Suppressor macrophage treated with lipopolysaccharide for 1 hour (primary cell): Measurements from ENCODE around the gene ZNF136.

Source experiments
- DNase-seq, 3 donors: peaks; one replicate each; pipeline ENCODE4 v3.0.0-alpha.2; 2020 to 2022

ZNF136 gene

DNA sequence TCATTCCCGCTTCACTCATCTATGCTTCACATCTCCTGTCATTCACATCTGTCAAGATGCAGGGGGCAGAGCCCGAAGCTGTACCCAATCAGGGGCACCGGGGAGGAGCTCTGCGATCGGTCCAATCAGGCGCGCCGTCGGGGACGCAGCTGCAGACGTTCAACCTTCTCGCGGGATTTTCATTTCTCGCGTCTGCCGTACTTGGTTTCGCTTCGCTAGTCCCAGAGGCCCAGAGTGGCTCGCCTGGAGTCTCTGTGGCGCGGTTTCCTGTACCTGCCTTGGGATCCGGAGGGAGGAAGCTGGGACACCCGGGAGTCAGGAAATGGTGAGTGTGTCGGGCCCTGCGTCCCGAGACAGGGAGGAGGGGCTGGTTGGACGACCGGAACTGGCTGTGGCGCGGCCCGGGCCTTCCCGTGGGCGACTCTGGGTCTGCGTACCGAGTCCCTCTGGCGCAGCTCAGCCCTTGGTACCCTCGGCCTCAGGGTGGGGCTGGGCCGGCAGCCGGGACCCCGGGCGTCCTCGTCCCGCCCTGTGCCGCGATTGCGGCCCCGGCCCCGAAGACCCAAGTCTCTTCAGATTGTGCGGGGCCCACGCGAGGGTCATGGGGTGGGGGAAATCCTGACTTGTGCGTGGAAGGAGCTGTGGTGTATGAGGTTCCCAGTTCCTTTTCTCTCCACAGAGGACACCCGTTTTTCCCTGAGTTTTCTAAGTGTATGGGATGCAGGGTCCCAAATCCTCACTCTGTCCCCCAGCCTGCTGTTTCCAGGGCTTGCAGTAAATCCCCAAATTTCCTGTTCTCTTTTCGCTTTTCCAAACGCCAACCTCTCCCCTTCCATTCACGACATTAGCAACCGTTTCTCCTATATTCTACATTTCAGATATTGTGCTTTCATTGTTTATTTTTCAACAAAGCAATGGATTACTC, at the start of gene ZNF136:
ZNF136 (plus strand) TSS at position 215 of the 925 bp plus-strand sequence; CDS start at position 323, 108 bp downstream.
- DNase-seq = peak; percentile 97 to 99 (median 98)

DNA sequence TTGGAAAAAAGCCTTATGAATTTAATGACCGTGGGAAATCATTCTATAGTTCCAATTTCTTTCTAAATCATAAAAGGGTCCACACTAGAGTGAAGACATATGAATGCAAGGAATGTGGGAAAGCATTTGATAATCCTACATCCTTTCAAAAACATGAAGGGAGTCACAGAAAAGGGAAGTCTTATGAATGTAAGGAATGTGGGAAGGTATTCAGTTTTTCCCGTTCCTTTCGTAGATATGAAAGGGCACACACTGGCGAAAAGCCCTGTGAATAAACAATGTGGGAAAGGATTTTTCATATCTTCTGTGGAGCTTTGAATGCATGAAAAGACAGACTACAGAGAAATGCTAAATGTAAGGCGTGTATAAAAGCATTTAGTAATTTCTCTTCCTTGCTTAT, 49.8 kb upstream of the ZNF136 start:
- no peak for DNase-seq

- DNase-seq = no peak
Observed at GRCh38 chr19:12117201-12117970, 45.5 kb upstream of the ZNF136 start.

DNA sequence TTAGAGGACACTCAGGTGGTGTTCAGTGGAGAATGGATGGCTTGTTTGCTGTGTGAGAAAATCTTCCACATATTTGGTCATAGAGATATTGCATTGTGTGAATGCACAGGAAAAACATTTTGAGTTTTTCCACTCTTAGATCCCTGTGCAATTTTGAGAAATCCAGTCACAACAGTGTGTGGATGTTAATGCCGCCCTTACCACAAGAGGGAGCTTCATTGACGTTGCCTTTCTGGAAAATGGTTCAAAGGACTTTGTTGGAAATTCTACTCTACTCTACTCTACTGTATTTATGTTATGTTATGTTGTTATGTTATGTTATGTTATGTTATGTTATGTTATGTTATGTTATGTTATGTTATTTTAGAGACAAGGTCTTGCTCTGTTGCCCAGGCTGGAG, 36.2 kb upstream of the ZNF136 start:
- peak; percentile 26 to 36 (median 33) for DNase-seq

GRCh38 chr19:12133069-12133468, 29.8 kb upstream of the ZNF136 start:
- DNase-seq = no peak

DNA sequence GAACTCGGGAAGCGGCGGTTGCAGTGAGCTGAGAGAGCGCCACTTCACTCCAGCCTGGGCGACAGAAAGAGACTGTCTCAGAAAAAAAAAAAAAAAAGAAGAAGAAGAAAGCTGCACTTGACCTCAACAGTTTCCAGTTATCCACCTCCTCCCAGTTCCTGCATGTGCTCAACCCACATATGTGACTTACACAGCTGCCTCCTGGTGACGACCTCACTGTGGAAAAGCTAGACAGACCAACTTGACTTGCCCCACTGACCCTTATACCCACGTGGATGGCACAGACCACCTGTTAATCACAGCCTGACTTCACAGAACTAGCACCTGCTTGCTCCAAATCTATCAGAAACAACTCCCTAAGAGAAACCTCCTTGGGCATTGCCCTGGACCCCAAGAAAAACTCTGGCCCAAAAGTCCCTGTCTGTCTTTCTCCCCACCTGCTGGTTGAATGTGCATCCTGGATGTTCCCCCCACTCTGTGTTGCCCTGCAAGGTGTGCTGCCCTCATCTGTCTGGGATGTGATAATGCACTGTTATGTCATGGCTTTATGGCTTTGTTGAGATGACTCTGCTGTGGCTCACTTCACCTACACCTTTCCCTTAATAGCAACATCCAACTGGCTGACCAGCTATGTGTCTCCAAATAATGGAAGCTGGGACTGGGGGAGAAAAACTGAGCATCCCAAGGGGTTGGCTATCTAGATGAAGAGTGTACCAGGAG, 25.5 kb upstream of the ZNF136 start:
- DNase-seq = peak; percentile 13 to 24 (median 23)

DNA sequence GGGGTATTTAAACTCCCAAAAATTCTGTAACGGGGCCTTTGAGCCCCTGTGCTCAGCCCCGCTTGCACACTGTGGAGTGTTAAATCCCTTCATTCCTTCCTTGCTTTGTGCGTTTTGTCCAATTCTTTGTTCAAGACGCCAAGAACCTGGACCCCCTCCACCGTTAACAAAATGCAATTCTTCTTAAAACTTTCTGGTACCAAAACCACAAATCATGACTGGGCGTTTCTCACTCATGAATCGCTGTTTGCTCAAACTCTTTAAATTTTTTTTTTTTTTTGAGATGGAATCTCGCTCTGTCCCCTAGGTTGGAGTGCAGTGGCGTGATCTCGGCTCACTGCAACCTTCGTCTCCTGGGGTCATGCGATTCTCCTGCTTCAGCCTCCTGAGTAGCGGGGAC, 23.6 kb upstream of the ZNF136 start:
- DNase-seq = no peak

DNA sequence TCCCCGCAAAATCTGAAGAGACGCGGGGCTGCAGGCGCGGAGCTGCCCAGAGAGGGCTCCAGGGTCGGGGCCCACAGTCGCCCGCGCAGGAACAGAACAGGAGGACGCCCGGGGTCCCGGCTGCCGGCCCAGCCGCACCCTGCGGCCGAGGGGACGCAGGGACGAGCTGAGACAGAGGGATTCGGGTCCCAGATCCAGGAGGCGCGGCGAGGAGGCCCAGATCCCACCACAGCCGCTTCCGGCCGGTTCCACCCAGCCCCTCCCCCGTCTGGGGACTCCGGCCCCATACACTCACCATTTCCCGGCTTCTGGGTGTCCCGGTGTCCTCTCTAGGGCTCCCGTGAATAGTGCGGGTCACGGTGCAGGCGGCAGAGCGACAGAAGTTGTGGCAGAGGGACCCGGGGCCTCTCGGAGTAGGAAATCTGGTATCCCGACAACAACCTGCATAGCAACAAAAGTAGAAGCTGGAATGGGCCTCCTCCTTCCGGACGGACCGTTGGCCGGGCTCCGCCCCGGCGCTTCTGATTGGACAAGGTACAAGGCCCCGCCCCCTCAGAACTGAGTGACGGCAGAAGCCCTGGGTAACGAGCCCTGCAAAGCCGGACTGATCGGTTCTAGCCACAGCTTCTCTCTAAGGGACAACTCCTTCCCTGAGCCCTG, 22.9 kb upstream of the ZNF136 start, which contains the start of gene ZNF20:
ZNF20 (minus strand) TSS at position 466 of the 660 bp plus-strand sequence; CDS start at position 298, 168 bp downstream.
- peak; percentile 96 to 97 (median 97) for DNase-seq

- DNase-seq = peak; percentile 86 to 93 (median 91)
Observed at GRCh38 chr19:12140545-12141404, 22.1 kb upstream of the ZNF136 start.

- no peak for DNase-seq
Observed at GRCh38 chr19:12141405-12141736, 21.5 kb upstream of the ZNF136 start.

- DNase-seq = no peak
Observed at GRCh38 chr19:12145348-12145747, 17.5 kb upstream of the ZNF136 start.

DNA sequence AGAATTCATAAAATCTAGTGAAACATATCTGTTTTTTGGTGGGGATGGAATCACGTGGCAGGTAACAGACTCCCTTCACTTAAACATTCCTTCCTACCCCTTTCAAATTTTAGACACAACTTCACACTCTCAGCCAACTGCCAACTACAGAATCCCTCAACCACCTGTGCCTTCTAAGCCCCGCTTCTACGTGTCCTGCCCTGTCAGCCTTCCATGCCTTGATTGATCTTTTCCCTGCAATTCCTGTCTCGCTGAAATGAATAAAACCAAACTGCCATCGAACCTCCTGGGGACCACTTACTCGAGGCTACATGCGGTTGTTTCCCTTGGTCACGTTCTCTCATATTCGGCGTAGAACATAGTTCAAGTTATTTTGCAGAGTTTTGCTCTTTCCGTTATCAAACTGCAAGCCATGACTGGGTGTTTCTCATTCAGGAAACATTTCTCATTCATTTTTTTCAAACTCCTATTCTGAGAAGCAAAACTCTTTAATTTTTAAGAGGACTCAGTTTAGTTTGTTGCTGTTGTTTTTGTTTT, 7.5 kb upstream of the ZNF136 start:
- no peak for DNase-seq

- peak; percentile 52 to 82 (median 74) for DNase-seq
Observed at GRCh38 chr19:12156223-12157058, 6.5 kb upstream of the ZNF136 start, which contains the start of gene ZNF625. ZNF625 (minus strand) TSS chr19:12156734; CDS start chr19:12156558, 176 bp downstream.

GRCh38 chr19:12159773-12160414, 3.0 kb upstream of the ZNF136 start:
- DNase-seq = no peak

DNA sequence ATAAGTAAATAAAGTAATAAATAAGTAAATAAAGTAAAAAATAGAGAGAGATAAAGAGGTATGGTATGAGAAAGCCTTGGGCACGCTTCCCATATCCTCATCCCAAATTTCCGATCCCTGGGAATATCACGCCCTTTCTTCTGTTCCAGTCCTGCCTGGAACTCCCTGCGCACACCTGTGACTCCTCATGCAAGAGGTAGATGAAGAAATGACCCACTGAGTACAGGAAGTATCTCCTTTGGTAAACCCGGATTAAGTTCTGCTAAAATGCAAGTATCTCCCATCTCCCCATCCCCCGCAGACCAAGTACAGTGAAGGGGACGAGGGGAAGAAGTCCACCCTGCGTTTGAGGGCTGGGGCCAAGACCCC, 399 bp upstream of the ZNF136 start:
- DNase-seq = no peak

- DNase-seq = peak; percentile 78 to 83 (median 81)
Observed at GRCh38 chr19:12163826-12164225, 930 bp downstream of the ZNF136 start.

GRCh38 chr19:12166626-12167025, 3.7 kb downstream of the ZNF136 start:
- peak; percentile 47 to 62 (median 47) for DNase-seq

GRCh38 chr19:12180377-12180776, 17.5 kb downstream of the ZNF136 start:
- DNase-seq = no peak

DNA sequence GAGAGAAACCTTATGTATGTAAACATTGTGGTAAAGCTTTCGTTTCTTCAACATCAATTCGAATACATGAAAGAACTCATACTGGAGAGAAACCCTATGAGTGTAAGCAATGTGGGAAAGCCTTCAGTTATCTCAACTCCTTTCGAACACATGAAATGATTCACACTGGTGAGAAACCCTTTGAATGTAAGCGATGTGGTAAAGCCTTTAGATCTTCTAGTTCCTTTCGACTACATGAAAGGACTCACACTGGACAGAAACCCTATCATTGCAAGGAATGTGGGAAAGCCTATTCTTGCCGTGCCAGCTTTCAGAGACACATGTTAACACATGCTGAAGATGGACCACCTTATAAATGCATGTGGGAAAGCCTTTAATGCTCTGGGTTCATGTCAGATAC, 24.7 kb downstream of the ZNF136 start:
- DNase-seq = peak in 1 of 3 donors; percentile 7
